SKM-1 treated with dmso at 0.1 percent for 144 hours (cell line): Measurements from ENCODE around the gene CCT3.
"Not testable (repeated sequence)": the region's sequence is repeated elsewhere in the genome, so short reads cannot be mapped to it uniquely, and the experiment has no call there.

ENCODE experiments used
- DNase-seq: peaks from one replicate; lab custom pipeline; 2025; ENCODE audit not compliant: unreplicated experiment; lab: John Stamatoyannopoulos, UW

Gene CCT3

DNA sequence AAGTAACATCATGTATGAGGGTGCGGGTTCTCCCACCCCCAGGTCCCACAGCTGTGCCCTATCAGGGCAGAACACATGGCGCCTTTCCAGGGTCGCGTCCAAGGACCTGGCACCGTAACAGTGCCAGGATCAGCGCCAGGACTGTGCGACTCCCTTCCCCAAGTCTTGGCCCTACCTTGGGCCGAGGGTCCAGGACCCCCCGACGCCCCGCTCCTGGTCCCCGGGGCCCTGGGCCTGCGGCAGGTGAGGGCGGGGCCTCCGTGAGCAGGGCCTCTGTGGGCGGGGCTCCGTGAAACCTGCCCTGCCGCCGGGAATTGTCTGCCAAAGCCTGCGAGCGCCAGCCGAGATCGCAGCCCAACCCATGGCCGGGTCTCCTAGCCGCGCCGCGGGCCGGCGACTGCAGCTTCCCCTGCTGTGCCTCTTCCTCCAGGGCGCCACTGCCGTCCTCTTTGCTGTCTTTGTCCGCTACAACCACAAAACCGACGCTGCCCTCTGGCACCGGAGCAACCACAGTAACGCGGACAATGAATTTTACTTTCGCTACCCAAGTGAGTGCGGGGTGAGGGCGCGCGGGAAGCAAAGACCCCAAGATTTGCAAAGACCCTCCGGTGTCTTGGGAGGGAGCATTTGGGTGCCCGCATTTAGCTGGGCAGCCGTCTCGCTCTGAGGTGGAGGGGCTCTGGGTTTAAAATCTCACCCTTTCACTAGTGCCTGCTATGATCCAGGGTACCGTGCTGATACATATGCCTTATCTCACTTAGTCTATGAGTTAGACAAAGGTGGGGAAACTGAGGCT lies 31.0 kb upstream of the CCT3 start, which contains the start of gene RHBG:
Gene RHBG, plus strand, starts transcription at position 323 of the 796 bp plus-strand sequence. Its CDS starts 39 bp downstream, at position 362.
- no peak for DNase-seq

- DNase-seq = no peak
Measured at GRCh38 chr1:156368157-156368658, 30.1 kb upstream of the CCT3 start.

GRCh38 chr1:156367383-156368156 lies 29.5 kb upstream of the CCT3 start:
- no peak for DNase-seq

- DNase-seq = no peak
Measured at GRCh38 chr1:156366378-156367166, 28.5 kb upstream of the CCT3 start.

DNA sequence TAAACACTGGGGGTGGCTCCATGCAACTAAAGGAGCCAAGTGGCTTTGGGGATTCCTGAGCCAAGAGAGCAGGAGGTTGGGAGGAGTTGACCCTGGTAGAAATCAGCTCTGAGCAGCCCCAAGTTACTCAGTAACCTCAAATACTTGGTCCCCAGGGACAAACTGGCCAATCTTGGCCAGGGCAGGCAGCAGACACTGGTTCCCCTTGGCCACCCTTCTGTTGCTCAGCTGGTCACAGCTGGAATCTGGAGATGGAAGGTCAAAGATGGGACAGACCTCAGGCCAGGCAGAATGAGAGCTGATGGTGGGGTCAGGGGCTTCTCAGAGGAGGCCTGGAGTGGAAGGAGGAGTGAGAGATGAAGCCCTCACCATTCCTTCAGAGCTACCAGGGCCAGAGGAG lies 27.7 kb upstream of the CCT3 start:
- DNase-seq = no peak

GRCh38 chr1:156360534-156360933 lies 22.4 kb upstream of the CCT3 start:
- no peak for DNase-seq

DNA sequence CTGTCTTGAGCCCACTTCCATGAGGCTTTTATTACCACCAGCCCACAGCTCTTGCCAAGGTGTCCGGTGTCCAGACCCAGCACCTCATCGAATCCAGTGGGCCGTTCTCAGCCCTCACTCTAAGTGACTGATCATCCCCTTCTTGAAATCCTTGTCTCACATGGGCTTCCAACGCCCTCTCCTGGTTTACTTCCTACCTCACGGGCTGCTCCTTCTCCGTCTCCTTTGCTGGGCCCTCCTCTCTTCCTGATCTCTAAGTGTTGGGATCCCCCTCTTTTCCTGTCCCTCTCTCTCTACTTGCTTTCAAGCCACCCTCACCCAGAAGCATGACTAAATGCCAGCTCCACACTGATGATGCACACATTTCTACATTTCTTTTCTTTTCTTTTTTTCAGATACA lies 21.9 kb upstream of the CCT3 start:
- no peak for DNase-seq

DNA sequence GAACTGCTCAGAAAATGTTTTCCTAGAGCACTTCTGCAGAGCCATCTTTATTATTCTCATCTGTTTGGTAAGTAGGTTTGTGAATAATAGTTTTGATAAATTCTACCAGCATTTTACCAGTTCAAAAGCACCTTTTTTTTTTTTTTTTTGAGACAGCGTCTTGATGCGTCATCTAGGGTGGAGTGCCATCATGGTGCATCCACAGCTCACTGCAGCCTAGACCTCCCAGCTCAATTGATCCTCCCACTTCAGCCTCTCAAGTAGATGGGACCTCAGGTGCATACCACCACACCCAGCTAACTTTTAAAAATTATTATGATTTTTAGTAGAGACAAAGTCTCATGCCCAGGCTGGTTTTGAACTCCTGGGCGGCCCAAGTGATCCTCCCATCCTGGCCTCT lies 21.2 kb upstream of the CCT3 start:
- no peak for DNase-seq

DNA sequence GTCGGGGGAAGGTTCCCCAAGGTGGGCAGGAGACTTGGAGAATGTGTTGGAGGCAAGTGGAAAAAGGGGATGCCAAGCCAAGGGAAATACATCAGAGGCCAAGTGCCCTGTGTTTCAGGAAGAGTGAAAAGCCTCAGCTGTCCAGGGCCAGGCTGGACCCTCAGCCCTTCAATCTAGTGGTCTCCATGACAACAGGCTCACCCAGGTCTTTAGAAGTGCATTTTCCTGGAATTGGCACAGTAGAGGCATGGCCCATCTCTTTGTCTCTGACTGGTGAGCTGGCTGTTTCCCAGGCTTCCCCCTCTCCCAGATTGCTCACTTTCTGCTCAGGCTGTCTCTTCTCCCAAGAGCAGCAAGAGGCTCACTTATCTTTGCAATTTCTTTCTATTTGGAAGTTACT lies 20.5 kb upstream of the CCT3 start:
- DNase-seq = no peak

GRCh38 chr1:156357977-156358376 lies 19.9 kb upstream of the CCT3 start:
- DNase-seq = no peak

- peak; percentile 34 for DNase-seq
Measured at GRCh38 chr1:156356875-156357534, 18.9 kb upstream of the CCT3 start.

- DNase-seq = no peak
Measured at GRCh38 chr1:156356262-156356874, 18.3 kb upstream of the CCT3 start.

GRCh38 chr1:156352481-156352880 lies 14.4 kb upstream of the CCT3 start:
- DNase-seq = not testable (repeated sequence)

DNA sequence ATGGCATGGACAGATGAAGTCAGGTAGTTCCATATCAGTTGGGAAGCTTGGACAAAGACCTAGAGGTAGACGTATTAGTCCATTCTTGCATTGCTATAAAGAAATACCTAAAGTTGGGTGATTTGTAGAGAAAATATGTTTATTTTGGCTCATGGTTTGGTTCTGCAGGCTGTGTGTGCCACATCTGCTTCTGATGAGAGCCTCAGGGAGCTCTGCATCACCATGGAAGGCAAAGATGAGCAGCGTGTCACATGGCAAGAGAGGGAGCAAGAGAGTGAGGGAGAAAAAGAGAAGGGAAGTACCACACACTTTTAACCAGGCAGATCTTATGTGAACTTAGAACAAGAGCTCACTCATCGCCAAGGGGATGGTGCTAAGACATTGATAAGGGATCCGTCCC lies 9.2 kb upstream of the CCT3 start:
- DNase-seq = no peak

GRCh38 chr1:156346636-156347035 lies 8.5 kb upstream of the CCT3 start:
- no peak for DNase-seq

GRCh38 chr1:156346035-156346434 lies 7.9 kb upstream of the CCT3 start:
- DNase-seq = not testable (repeated sequence)

GRCh38 chr1:156344409-156344808 lies 6.3 kb upstream of the CCT3 start:
- no peak for DNase-seq

GRCh38 chr1:156342166-156342955 lies 4.3 kb upstream of the CCT3 start:
- DNase-seq = no peak

DNA sequence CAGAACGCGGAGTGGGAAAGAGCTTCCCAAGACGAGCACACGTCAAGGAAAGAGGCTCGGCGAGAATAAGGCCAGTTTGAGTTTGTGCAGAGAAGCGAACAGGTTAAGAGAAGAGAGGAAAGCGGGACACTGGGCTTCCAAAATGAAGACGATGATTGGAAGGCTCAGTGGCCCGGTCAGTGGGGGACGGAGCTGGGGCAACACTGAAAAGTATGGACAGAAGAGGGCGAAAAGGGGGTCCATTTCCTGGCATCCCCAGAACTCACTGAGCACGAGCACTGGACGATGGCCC lies 258 bp downstream of the CCT3 start:
- DNase-seq = no peak
